Subcutaneous abdominal adipose tissue (tissue), 5 donors: ENCODE measurements around the gene NOL3.

Experiments
- H3K27ac ChIP-seq: one replicate; pipeline ENCODE4 v1.7.0; 2013; ENCODE audit warnings: low read depth, mild to moderate bottlenecking, inconsistent platforms, low read length, moderate library complexity
- H3K27me3 ChIP-seq, 5 donors: one replicate each; pipeline ENCODE4 v1.7.0; 2013; ENCODE audit warnings: low read length in 5 of 5, inconsistent platforms in 1 of 5; ENCODE audit not compliant: control insufficient read depth in 5 of 5, insufficient read depth in 4 of 5
- H3K36me3 ChIP-seq, 5 donors: one replicate each; pipeline ENCODE4 v1.7.0; 2013; ENCODE audit warnings: low read length in 5 of 5; ENCODE audit not compliant: control insufficient read depth in 5 of 5, insufficient read depth in 5 of 5
- H3K4me1 ChIP-seq, 5 donors: one replicate each; pipeline ENCODE4 v1.7.0; 2013; ENCODE audit warnings: low read length in 5 of 5, mild to moderate bottlenecking in 3 of 5, moderate library complexity in 1 of 5; ENCODE audit not compliant: control insufficient read depth in 5 of 5, insufficient read depth in 5 of 5
- H3K4me3 ChIP-seq, 5 donors: one replicate each; pipeline ENCODE4 v1.7.0; 2013; ENCODE audit warnings: low read length in 5 of 5, low read depth in 1 of 5
- H3K9ac ChIP-seq, 5 donors: one replicate each; pipeline ENCODE4 v1.7.0; 2013; ENCODE audit warnings: low read length in 5 of 5, mild to moderate bottlenecking in 4 of 5, moderate library complexity in 3 of 5
- H3K9me3 ChIP-seq, 5 donors: one replicate each; pipeline ENCODE4 v1.7.0; 2013; ENCODE audit warnings: low read length in 5 of 5; ENCODE audit not compliant: control insufficient read depth in 5 of 5
- donor health status: healthy.
- donor health status: healthy.
- donor health status: healthy.
- donor health status: healthy.
- donor health status: healthy.

The NOL3 gene

GRCh38 chr16:67180166-67180565 is 9.8 kb downstream of the NOL3 start:
- no peak overlapping the region for H3K4me3 ChIP-seq

DNA sequence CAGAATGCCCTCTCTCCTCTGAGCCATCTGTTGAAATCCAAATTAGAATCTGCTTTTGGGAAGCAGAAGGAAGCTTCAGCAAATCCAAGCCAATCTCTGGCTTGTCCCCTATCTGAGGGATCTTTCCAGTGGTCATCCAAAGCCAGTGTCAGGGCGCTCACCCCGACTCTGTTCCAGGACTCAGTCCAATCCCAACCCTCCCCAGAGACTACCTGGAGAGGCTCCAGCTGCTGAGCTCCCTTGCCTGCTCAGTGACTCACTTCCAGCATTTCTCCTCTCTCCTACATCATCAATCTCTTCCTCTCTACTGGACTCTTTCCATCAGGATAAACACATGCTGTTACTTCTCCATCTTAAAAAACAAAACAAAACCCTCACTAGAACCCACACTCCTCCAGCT is 11.0 kb downstream of the NOL3 start:
- Histone ChIP-seq H3K27me3 (no peaks in the 10 kb centered on the region), H3K4me3 (no peak overlapping the region), H3K27ac (no peak overlapping the region), H3K9ac (no peak overlapping the region), H3K36me3 (peaks cover 0 to 5% (median 0%) of the 10 kb centered on the region in 5 donors), H3K9me3 (no peaks in the 10 kb centered on the region), H3K4me1 (peaks cover 3 to 52% (median 42%) of the 10 kb centered on the region in 5 donors)

More at GRCh38 chr16:67180166-67180565, 9.8 kb downstream of the NOL3 start:
- peaks cover 3 to 48% (median 41%) of the 10 kb centered on the region in 5 donors for H3K4me1 ChIP-seq
- no peak overlapping the region for H3K27ac ChIP-seq
- H3K36me3 ChIP-seq, result peaks cover 0 to 6% (median 2%) of the 10 kb centered on the region in 5 donors
- H3K9me3 ChIP-seq, result no peaks in the 10 kb centered on the region
- no peaks in the 10 kb centered on the region for H3K27me3 ChIP-seq
- H3K9ac ChIP-seq, result no peak overlapping the region

- H3K4me3 ChIP-seq, result no peak overlapping the region
- no peaks in the 10 kb centered on the region for H3K27me3 ChIP-seq
- H3K27ac ChIP-seq, result no peak overlapping the region
- no peaks in the 10 kb centered on the region for H3K9me3 ChIP-seq
- no peak overlapping the region for H3K9ac ChIP-seq
- H3K36me3 ChIP-seq, result peaks cover 0 to 3% (median 0%) of the 10 kb centered on the region in 5 donors
- peaks cover 3 to 52% (median 42%) of the 10 kb centered on the region in 5 donors for H3K4me1 ChIP-seq
These were observed 11.9 kb downstream of the NOL3 start for GRCh38 chr16:67182288-67182687.

DNA sequence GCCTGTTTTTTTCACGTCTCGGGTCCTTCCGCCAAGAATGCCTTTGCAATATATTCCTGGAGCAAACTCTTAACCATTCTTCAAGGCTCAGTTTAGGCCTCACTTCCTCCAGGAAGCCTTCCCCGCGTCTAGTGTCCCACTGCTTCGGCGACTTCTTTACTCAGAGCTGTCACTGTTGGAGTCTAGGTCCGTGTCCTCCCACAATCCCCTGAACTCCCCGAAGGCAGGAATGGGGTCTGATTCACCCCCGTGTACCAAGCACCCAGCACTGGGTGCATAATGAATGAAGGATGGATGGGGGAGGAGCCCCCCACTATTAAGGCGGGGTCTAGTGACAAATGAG is 12.9 kb downstream of the NOL3 start:
- Histone ChIP-seq H3K27ac (peak overlapping the region; percentile 11), H3K27me3 (no peaks in the 10 kb centered on the region), H3K4me1 (peaks cover 3 to 46% (median 36%) of the 10 kb centered on the region in 5 donors), H3K36me3 (peaks cover 0 to 3% (median 0%) of the 10 kb centered on the region in 5 donors), H3K9ac (no peak overlapping the region), H3K4me3 (peak overlapping the region in 4 of 5 donors; percentile 64 to 80 (median 78)), H3K9me3 (no peaks in the 10 kb centered on the region)

- peak within 1 kb of the TSS; percentile 89 for H3K27ac ChIP-seq
- peak within 1 kb of the TSS in 4 of 5 donors; percentile 77 to 91 (median 90) for H3K9ac ChIP-seq
- H3K4me3 ChIP-seq, result peak within 1 kb of the TSS; percentile 64 to 84 (median 80)
- H3K9me3 ChIP-seq, result no peaks in the 10 kb centered on the region
- H3K4me1 ChIP-seq, result peaks cover 3 to 42% (median 33%) of the 10 kb centered on the region in 5 donors
- H3K36me3 ChIP-seq, result peaks cover 0 to 3% (median 0%) of the 10 kb centered on the region in 5 donors
- H3K27me3 ChIP-seq, result no peaks in the 10 kb centered on the region
These were observed 13.5 kb downstream of the NOL3 start, which contains the start of gene MATCAP1 for GRCh38 chr16:67183627-67184452. Gene MATCAP1 (minus strand): TSS chr16:67183963. CDS start chr16:67180610, 3,353 bp downstream.

- Histone ChIP-seq H3K36me3 (peaks cover 0 to 3% (median 0%) of the 10 kb centered on the region in 5 donors), H3K9ac (peak overlapping the region in 3 of 5 donors; percentile 68 to 91 (median 77)), H3K27ac (peak overlapping the region; percentile 89), H3K27me3 (no peaks in the 10 kb centered on the region), H3K9me3 (no peaks in the 10 kb centered on the region), H3K4me3 (peak overlapping the region in 4 of 5 donors; percentile 77 to 84 (median 80)), H3K4me1 (peaks cover 3 to 43% (median 35%) of the 10 kb centered on the region in 5 donors)
These were observed 14.2 kb downstream of the NOL3 start for GRCh38 chr16:67184453-67184994.

GRCh38 chr16:67184995-67185650 is 14.8 kb downstream of the NOL3 start:
- Histone ChIP-seq H3K4me3 (peak overlapping the region in 4 of 5 donors; percentile 6 to 84 (median 80)), H3K4me1 (peaks cover 3 to 45% (median 35%) of the 10 kb centered on the region in 5 donors), H3K27ac (no peak overlapping the region), H3K27me3 (no peaks in the 10 kb centered on the region), H3K9me3 (no peaks in the 10 kb centered on the region), H3K9ac (peak overlapping the region in 1 of 5 donors; percentile 37), H3K36me3 (peaks cover 0 to 3% (median 0%) of the 10 kb centered on the region in 5 donors)

GRCh38 chr16:67185651-67186134 is 15.4 kb downstream of the NOL3 start:
- no peak overlapping the region for H3K27ac ChIP-seq
- H3K9ac ChIP-seq, result peak overlapping the region in 1 of 5 donors; percentile 37
- peak overlapping the region in 3 of 5 donors; percentile 0 to 80 (median 80) for H3K4me3 ChIP-seq

DNA sequence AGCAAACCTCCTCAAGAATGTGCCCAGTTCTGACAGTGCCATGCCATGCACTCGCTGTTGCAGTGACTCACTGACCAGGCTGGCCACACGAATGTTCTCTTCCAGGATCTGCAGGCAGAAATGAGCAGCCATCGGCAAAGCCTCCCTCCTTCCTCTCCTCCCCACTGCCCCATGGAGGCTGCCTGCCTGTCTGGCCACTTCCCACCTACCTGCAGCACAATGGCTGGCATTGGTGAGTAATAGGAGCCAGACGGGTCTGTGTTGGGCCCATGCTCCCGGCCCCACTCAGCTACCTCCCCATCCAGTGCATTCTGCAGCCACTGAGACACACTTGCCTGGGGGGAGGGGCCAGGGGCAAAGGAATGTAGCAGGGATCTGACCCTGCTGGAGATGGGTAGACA is 16.2 kb downstream of the NOL3 start:
- Histone ChIP-seq H3K27ac (no peak overlapping the region), H3K9ac (no peak overlapping the region), H3K36me3 (peaks cover 0 to 3% (median 0%) of the 10 kb centered on the region in 5 donors), H3K9me3 (no peaks in the 10 kb centered on the region), H3K4me3 (no peak overlapping the region), H3K27me3 (no peaks in the 10 kb centered on the region), H3K4me1 (peaks cover 3 to 52% (median 30%) of the 10 kb centered on the region in 5 donors)

More at GRCh38 chr16:67185651-67186134, 15.4 kb downstream of the NOL3 start:
- Histone ChIP-seq H3K4me1 (peaks cover 4 to 50% (median 35%) of the 10 kb centered on the region in 5 donors), H3K36me3 (peaks cover 0 to 3% (median 0%) of the 10 kb centered on the region in 5 donors), H3K27me3 (no peaks in the 10 kb centered on the region), H3K9me3 (no peaks in the 10 kb centered on the region)
